SU-DHL-6 (cell line): ENCODE results near the gene GOLGA1.

Experiments used
- H2AFZ ChIP-seq: fragments of 200-600 bp; sonication (generic); 2 replicates; pipeline ENCODE4 v1.6.1; 2014; ENCODE audit warnings: low read depth, mild to moderate bottlenecking, moderate library complexity, mixed read lengths, antibody characterized with exemption, low read length; ENCODE audit not compliant: severe bottlenecking
- H3F3A ChIP-seq: fragments of 200-600 bp; shearing (Covaris generic); 2 replicates; pipeline ENCODE4 v1.6.0; 2016; ENCODE audit warnings: antibody characterized with exemption, mild to moderate bottlenecking; ENCODE audit not compliant: insufficient read depth
- H3K27ac ChIP-seq: fragments of 200-600 bp; sonication (generic); 2 replicates; pipeline ENCODE4 v1.5.1; 2016; ENCODE audit warnings: low read depth, mild to moderate bottlenecking, low read length, moderate library complexity, mixed read lengths
- H3K27me3 ChIP-seq: fragments of 200-600 bp; sonication (generic), shearing (Covaris generic); 2 replicates; pipeline ENCODE4 v1.6.0; 2014; ENCODE audit warnings: mild to moderate bottlenecking, low read length
- H3K36me3 ChIP-seq: fragments of 200-600 bp; sonication (generic); 2 replicates; pipeline ENCODE4 v1.6.1; 2014; ENCODE audit warnings: mild to moderate bottlenecking, low read length, mixed read lengths
- H3K4me2 ChIP-seq: fragments of 300-600, 200-600 bp; shearing (Covaris generic), sonication (generic); 2 replicates; pipeline ENCODE4 v1.6.0; 2014; ENCODE audit warnings: low read length, low read depth, mild to moderate bottlenecking; ENCODE audit not compliant: poor library complexity, severe bottlenecking
- H3K4me3 ChIP-seq: fragments of 200-600 bp; sonication (generic); 2 replicates; pipeline ENCODE4 v1.5.1; 2014; ENCODE audit warnings: antibody characterized with exemption, low read length, mild to moderate bottlenecking, mixed read lengths; ENCODE audit not compliant: insufficient read depth, poor library complexity, severe bottlenecking
- H3K79me2 ChIP-seq: fragments of 200-600 bp; sonication (generic); 2 replicates; pipeline ENCODE4 v1.6.1; 2014; ENCODE audit warnings: mild to moderate bottlenecking, low read length, moderate library complexity; ENCODE audit not compliant: insufficient read depth
- H3K9ac ChIP-seq: fragments of 200-600 bp; sonication (generic); 2 replicates; pipeline ENCODE4 v1.7.0; 2014; ENCODE audit warnings: mild to moderate bottlenecking, low read length
- H3K9me2 ChIP-seq: fragments of 200-600 bp; sonication (generic); replicated peaks from 2 replicates; pipeline ENCODE4 v1.6.1; 2014; ENCODE audit warnings: low read length; ENCODE audit not compliant: insufficient read depth
- H3K9me3 ChIP-seq: fragments of 200-600 bp; sonication (generic); 2 replicates; pipeline ENCODE4 v1.6.1; 2014; ENCODE audit warnings: low read length, mixed read lengths; ENCODE audit not compliant: insufficient read depth
- H4K20me1 ChIP-seq: fragments of 200-600 bp; sonication (generic); 2 replicates; pipeline ENCODE4 v1.6.1; 2014; ENCODE audit warnings: low read depth, mild to moderate bottlenecking, antibody characterized with exemption, low read length, moderate library complexity, mixed read lengths
- CTCF ChIP-seq: fragments of 200-600 bp; sonication (generic); IDR thresholded peaks from one replicate; pipeline ENCODE4 v1.5.1; 2017; ENCODE audit warnings: antibody characterized with exemption, mild to moderate bottlenecking, low read length, moderate library complexity; ENCODE audit not compliant: insufficient read depth, poor library complexity, severe bottlenecking
- EZH2phosphoT487 ChIP-seq: fragments of 200-600 bp; sonication (generic), shearing (Covaris generic); conservative IDR thresholded peaks from 2 replicates; pipeline ENCODE4 v1.6.1; 2018; ENCODE audit warnings: mild to moderate bottlenecking, antibody characterized with exemption, low read length, moderate library complexity, mixed read lengths

Gene GOLGA1

GRCh38 chr9:124908098-124908497, 32.8 kb downstream of the GOLGA1 start:
- no peak overlapping the region for H3K4me2 ChIP-seq
- H3K27me3 ChIP-seq, result no peaks in the 10 kb centered on the region
- no peak overlapping the region for H2AFZ ChIP-seq
- H3K79me2 ChIP-seq, result no peaks in the 10 kb centered on the region
- H4K20me1 ChIP-seq, result no peaks in the 10 kb centered on the region
- TF ChIP-seq EZH2phosphoT487, result no peak
- no peak for TF ChIP-seq CTCF
- no peaks in the 10 kb centered on the region for H3K9me3 ChIP-seq
- no peak overlapping the region for H3K27ac ChIP-seq
- no peaks in the 10 kb centered on the region for H3F3A ChIP-seq
- H3K9me2 ChIP-seq, result no peaks in the 10 kb centered on the region
- H3K9ac ChIP-seq, result no peak overlapping the region
- H3K36me3 ChIP-seq, result no peaks in the 10 kb centered on the region
- H3K4me3 ChIP-seq, result no peak overlapping the region

- no peak overlapping the region for H3K27ac ChIP-seq
- no peak overlapping the region for H3K9ac ChIP-seq
- H3K36me3 ChIP-seq, result no peaks in the 10 kb centered on the region
- no peak for TF ChIP-seq CTCF
- TF ChIP-seq EZH2phosphoT487, result no peak
- H3F3A ChIP-seq, result no peaks in the 10 kb centered on the region
- H3K27me3 ChIP-seq, result no peaks in the 10 kb centered on the region
- H3K9me2 ChIP-seq, result no peaks in the 10 kb centered on the region
- no peak overlapping the region for H3K4me2 ChIP-seq
- no peak overlapping the region for H3K4me3 ChIP-seq
- no peaks in the 10 kb centered on the region for H3K9me3 ChIP-seq
- H4K20me1 ChIP-seq, result no peaks in the 10 kb centered on the region
- H3K79me2 ChIP-seq, result no peaks in the 10 kb centered on the region
- H2AFZ ChIP-seq, result no peak overlapping the region
Measured at GRCh38 chr9:124906966-124907365, 33.9 kb downstream of the GOLGA1 start.

GRCh38 chr9:124899845-124900244, 41.0 kb downstream of the GOLGA1 start:
- H3K9me3 ChIP-seq, result no peaks in the 10 kb centered on the region
- H3K9me2 ChIP-seq, result no peaks in the 10 kb centered on the region
- no peaks in the 10 kb centered on the region for H3K27me3 ChIP-seq
- H3K79me2 ChIP-seq, result no peaks in the 10 kb centered on the region
- TF ChIP-seq EZH2phosphoT487 (no peak), CTCF (no peak)
- no peaks in the 10 kb centered on the region for H3K36me3 ChIP-seq
- H4K20me1 ChIP-seq, result no peaks in the 10 kb centered on the region
- no peak overlapping the region for H3K4me3 ChIP-seq
- no peak overlapping the region for H2AFZ ChIP-seq
- no peak overlapping the region for H3K27ac ChIP-seq
- H3K4me2 ChIP-seq, result no peak overlapping the region
- H3F3A ChIP-seq, result no peaks in the 10 kb centered on the region
- no peak overlapping the region for H3K9ac ChIP-seq
